ENCODE results near the gene SH3BP5L. TPM values are rescaled to one million over a fixed set of nuclear protein-coding genes. Genes with fewer than 3 reads are reported as not detected.
A peak's percentile ranks its signal among the peaks of the same experiment; 100 is the strongest.

Gene SH3BP5L
- total and polyA plus RNA-seq, 2 donors, result 12.7 to 21.8 TPM

DNA sequence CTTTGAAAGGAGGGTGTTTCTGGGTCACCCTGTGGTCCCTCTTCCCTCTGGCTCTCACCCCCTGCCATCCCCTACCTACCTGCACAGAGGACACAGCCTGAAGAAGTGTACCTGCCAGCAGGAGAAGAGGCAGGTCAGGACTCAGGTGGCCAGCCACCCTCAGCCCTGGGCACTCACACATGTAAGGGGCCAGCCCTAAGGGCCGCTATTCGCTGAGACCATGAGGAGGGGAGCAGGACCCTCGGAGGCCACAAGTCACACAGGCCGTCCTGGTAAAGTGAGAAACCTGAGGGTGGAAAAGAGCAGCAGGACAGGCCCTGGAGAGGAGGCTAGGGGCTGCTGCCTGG lies 32.0 kb upstream of the SH3BP5L start:
- no peaks in the 10 kb centered on the region for H3K36me3 ChIP-seq (ENCODE audit: insufficient read depth)
- peak overlapping the region; percentile 49 for H3K4me3 ChIP-seq (ENCODE audit: low read depth, low read length)
- 13% methylated on average over 4 of the region's 4 CpGs for WGBS
- H3K27ac ChIP-seq (ENCODE audit: low read depth), result no peak overlapping the region
- peaks cover 2% of the 10 kb centered on the region for H3K4me1 ChIP-seq (ENCODE audit: insufficient read depth)
- no peak for DNase-seq (ENCODE audit: extremely low spot score)

DNA sequence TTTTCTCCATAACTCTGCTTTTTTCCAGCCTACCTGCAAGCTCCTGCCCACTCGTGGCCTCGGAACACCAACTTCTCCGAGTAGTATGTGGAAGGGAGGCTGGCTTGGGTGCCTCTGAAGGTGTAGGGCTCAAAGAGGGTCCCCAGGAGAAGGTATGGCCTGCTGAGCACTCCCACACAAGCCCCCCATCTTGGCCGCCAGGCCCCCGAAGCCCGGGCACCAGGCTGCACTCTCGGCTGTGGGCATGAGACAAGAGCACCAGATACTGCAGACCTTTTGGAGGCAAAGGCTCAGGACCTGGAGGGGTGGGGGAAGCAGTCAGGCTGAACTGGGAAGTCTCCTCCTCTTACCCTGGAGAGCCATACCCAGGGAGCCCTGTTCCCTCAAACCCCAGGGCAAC lies 31.5 kb upstream of the SH3BP5L start:
- Histone ChIP-seq H3K36me3 (ENCODE audit: insufficient read depth) (no peaks in the 10 kb centered on the region), H3K4me3 (ENCODE audit: low read depth, low read length) (no peak overlapping the region), H3K4me1 (ENCODE audit: insufficient read depth) (no peaks in the 10 kb centered on the region), H3K27ac (ENCODE audit: low read depth) (no peak overlapping the region)
- DNase-seq (ENCODE audit: extremely low spot score), result no peak
- 89% methylated on average over 7 of the region's 7 CpGs for WGBS

DNA sequence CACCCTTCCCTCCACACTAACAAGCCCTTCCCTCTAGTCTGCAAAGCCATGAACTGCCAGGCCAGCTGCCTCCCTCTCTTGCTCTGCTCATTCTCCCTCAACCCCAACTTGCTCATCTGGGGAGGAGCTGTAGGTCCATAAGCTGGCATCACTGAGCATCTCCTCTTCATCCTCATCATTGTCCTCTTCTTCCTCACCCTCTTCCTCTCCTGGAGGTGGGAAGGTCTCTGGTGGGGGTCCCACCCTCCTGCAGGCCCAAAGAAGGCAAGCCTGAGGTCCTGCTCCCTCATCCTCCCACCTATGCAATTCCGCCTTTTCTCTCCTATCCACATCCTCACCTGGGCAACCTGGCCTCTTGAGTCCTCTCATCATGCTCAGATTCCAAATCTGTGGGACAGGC lies 30.5 kb upstream of the SH3BP5L start:
- 98% methylated on average over 1 of the region's 1 CpG for WGBS
- Histone ChIP-seq H3K4me3 (ENCODE audit: low read depth, low read length) (no peak overlapping the region), H3K4me1 (ENCODE audit: insufficient read depth) (no peaks in the 10 kb centered on the region), H3K27ac (ENCODE audit: low read depth) (no peak overlapping the region), H3K36me3 (ENCODE audit: insufficient read depth) (no peaks in the 10 kb centered on the region)
- DNase-seq (ENCODE audit: extremely low spot score), result no peak

DNA sequence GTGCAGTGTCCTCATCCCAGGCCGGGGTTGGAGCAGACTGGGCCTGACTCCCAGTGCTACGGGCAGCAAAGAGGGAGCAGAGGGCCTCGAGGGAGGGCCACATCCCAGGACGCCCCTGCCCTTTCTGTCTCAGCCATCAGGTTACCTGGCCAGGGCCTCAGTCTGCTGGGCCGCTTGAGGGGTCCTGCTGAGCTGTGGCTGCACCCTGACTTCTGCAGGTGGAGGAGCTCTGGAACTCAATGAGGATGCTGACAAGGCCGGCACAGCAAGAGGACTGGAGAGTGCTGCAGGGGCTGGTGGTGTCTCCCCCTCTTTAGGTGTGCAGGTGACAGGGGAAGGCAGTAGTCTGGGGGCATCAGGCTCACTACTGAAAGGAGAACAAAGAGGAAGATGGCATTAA lies 29.9 kb upstream of the SH3BP5L start:
- Histone ChIP-seq H3K4me1 (ENCODE audit: insufficient read depth) (no peaks in the 10 kb centered on the region), H3K4me3 (ENCODE audit: low read depth, low read length) (no peak overlapping the region), H3K27ac (ENCODE audit: low read depth) (no peak overlapping the region), H3K36me3 (ENCODE audit: insufficient read depth) (no peaks in the 10 kb centered on the region)
- DNase-seq (ENCODE audit: extremely low spot score), result no peak
- WGBS, result 88% methylated on average over 6 of the region's 6 CpGs

DNA sequence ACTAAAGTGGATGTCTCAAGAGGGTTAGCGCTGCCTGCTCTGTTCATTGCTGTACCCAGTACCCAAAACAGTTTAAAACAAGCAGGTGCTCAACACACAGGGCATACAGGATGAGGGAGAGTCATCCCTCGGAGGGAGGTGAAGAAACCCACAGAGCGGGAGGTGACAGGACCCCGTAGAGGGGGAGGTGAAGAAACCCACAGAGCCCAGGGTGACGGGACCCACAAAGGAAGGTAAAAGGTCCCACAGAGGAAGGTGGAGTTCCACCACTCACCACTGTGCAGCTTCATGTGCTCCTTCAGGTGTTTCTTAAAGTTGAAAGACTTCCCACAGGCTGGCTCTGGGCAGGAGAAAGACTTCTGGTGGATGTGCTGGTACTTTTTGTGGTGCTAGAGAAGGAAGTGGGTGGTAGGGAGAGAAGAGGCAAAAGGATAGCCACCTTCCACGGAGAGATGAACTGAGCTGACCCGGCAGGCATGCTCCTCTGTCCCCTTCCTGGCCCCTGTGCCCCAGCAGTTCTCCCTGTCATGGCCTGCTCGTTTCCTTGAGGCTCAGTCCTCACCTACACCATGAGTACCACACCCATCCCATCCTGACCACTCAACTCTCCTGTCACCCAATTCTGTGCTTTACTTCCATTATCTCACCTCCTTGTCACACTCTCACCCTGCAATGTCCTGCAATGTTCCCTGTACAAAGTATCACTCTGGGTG lies 28.1 kb upstream of the SH3BP5L start:
- Histone ChIP-seq H3K4me3 (ENCODE audit: low read depth, low read length) (no peak overlapping the region), H3K4me1 (ENCODE audit: insufficient read depth) (no peaks in the 10 kb centered on the region), H3K36me3 (ENCODE audit: insufficient read depth) (peaks cover 2% of the 10 kb centered on the region), H3K27ac (ENCODE audit: low read depth) (no peak overlapping the region)
- no peak for DNase-seq (ENCODE audit: extremely low spot score)
- 85% methylated on average over 8 of the region's 8 CpGs for WGBS

DNA sequence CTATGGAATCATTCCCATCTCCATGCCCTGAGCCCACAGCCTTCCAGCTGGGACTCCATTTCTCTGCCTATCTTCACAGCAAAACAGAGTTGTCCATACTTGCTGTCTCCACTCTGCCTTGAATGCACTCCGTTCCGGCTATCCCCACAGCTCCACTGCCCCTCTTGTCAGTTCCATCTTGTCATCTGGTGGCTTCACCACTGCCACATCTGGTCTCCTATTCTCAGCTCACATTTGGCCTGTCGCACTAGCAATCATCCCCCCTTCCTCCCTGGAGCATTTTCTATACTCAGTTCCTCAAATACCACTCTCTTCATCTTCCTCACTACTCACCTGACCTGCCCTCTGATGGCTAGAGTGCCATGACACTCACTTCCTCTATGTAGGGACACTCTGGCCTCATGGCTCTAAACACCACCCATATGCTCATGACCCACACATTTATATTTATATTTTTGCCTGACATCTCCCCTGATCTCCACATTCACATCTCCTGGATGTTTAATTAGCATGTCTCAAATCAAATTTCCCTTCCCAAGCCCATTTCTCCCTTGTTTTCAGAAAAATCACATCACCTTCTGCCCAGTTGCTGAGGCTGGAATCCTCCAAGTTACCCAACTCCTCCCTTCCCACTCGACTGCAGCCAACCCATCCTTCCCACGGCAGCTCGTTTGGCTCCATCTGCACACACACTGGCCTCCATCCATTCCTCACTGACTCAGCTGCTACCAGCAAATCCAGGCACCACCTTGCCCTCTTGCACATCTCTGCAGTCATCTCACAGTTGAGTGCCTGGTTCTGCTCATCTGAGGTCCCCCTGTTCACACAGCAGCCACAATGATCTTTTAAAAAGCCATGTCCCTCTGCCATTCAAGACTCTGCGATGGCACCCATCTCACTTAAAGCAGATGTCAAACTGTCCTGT lies 27.0 kb upstream of the SH3BP5L start:
- no peak for DNase-seq (ENCODE audit: extremely low spot score)
- no peak overlapping the region for H3K4me3 ChIP-seq (ENCODE audit: low read depth, low read length)
- WGBS, result 71% methylated on average over 7 of the region's 7 CpGs
- H3K4me1 ChIP-seq (ENCODE audit: insufficient read depth), result no peaks in the 10 kb centered on the region
- peaks cover 5% of the 10 kb centered on the region for H3K36me3 ChIP-seq (ENCODE audit: insufficient read depth)
- no peak overlapping the region for H3K27ac ChIP-seq (ENCODE audit: low read depth)

DNA sequence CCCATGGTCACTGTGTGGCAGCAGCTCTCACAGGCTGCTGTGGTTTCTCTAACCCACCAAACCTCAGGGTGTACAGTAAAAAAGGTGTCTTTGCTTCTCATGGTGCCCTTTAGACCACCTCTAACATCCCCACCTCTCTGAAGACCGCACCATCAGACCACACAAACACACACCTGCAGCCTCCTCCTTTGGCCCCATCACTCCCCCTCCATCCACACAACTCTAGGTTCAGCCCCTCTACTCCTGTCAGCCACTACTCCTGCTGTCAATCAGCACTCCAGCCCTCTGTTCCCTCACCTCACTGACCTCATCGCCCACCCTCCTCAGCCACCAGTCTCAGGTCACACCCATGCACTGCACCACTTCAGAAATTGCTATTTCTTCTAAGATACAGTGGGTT lies 25.7 kb upstream of the SH3BP5L start:
- 98% methylated on average over 2 of the region's 2 CpGs for WGBS
- Histone ChIP-seq H3K36me3 (ENCODE audit: insufficient read depth) (peaks cover 5% of the 10 kb centered on the region), H3K27ac (ENCODE audit: low read depth) (no peak overlapping the region), H3K4me3 (ENCODE audit: low read depth, low read length) (no peak overlapping the region), H3K4me1 (ENCODE audit: insufficient read depth) (no peaks in the 10 kb centered on the region)
- DNase-seq (ENCODE audit: extremely low spot score), result no peak

DNA sequence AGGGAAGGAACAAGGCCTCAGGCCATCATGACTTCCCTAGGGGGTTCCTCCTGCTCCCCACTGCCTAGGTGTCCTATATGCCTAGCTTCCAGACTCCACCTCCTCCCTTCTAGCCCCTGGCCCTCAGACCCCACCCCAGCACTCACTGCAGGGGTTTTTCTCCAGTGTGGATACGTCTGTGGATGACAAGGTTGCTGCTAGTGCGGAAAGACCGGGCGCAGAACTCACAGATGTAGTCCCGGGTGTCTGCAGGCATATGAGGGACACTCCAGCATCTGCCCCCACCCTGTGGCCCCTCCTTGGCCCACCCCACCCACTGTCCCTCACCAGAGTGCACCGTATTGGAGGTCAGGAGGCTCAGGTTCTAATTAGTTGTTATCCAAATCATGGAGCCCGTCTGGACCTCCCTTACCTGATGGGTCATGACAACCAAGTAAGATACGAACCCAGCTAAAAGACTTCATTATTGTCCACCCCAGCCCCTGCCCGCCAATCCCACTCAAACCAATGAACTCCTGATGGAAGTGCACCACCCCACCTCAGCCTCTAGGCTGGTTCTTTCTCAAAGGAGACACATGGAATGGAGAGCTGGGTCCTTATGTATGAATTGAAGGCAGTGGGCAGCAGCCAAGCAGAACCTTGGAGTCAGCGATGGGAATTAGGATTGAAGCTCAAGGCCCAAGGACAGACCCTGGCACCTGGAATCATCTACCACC lies 25.0 kb upstream of the SH3BP5L start:
- H3K4me3 ChIP-seq (ENCODE audit: low read depth, low read length), result no peak overlapping the region
- H3K27ac ChIP-seq (ENCODE audit: low read depth), result no peak overlapping the region
- DNase-seq (ENCODE audit: extremely low spot score), result no peak
- WGBS, result 79% methylated on average over 10 of the region's 10 CpGs
- no peaks in the 10 kb centered on the region for H3K4me1 ChIP-seq (ENCODE audit: insufficient read depth)
- H3K36me3 ChIP-seq (ENCODE audit: insufficient read depth), result peaks cover 5% of the 10 kb centered on the region

DNA sequence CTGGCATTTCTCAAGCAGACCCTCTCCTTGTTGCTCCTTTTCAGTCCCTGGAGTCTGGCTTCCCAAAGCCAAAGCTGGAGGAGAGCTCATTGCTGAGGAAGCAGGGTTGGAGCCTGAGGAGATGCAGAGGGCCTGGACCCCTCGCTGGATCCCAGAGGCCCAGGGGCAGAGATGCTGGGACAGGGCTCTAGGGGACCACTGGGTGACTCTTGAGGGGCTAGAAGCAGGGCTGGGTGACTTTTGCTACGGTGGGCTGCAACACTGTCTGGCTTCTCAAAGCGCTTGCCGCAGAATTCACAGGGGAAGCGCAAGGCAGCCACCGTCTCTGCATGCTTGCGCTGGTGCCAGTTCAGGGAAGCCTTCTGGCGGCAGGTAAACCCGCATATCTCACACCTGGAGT lies 24.4 kb upstream of the SH3BP5L start:
- Histone ChIP-seq H3K27ac (ENCODE audit: low read depth) (no peak overlapping the region), H3K4me1 (ENCODE audit: insufficient read depth) (no peaks in the 10 kb centered on the region), H3K4me3 (ENCODE audit: low read depth, low read length) (no peak overlapping the region), H3K36me3 (ENCODE audit: insufficient read depth) (peaks cover 5% of the 10 kb centered on the region)
- WGBS, result 87% methylated on average over 9 of the region's 9 CpGs
- no peak for DNase-seq (ENCODE audit: extremely low spot score)

DNA sequence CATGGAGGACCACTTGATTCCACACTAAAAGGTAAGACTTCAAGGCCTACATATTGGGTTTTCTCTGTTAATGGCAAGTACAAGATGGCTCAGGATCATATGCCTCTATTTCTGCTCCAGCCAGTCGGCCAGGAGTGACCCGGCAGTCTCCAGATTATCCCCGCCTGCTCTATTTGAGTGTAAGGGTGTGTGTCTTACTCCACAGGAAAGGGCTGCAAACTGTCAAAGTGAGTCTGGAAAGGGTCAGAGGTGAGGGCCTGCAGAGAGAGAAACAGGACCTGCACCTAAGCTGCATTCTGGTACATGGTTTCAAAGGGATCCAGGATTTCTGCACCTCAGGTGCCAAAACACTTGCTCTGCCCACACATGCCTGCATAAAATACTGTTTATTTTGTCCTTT lies 23.9 kb upstream of the SH3BP5L start:
- no peaks in the 10 kb centered on the region for H3K4me1 ChIP-seq (ENCODE audit: insufficient read depth)
- no peak overlapping the region for H3K4me3 ChIP-seq (ENCODE audit: low read depth, low read length)
- no peak for DNase-seq (ENCODE audit: extremely low spot score)
- H3K27ac ChIP-seq (ENCODE audit: low read depth), result no peak overlapping the region
- H3K36me3 ChIP-seq (ENCODE audit: insufficient read depth), result peaks cover 8% of the 10 kb centered on the region
- WGBS, result 79% methylated on average over 3 of the region's 3 CpGs

DNA sequence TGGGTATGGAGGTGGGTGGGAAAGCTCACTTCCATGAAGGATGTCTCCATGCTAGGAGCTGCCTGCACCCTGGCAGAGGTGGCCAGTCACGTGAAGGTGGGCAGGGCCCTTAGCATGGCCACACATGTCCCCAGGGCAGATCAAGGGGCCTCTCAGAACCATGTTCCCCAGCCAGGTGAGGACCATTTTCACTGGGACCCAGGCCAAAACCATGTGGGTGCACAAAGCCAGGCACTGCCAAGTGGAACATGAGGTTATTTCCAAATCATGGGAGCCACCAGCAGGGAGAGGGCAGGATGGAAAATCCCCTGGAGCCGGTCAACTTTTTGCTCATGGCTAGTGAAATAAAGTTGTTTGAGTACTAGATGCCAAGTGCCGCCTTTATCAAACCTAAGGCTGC lies 23.4 kb upstream of the SH3BP5L start:
- Histone ChIP-seq H3K4me1 (ENCODE audit: insufficient read depth) (no peaks in the 10 kb centered on the region), H3K36me3 (ENCODE audit: insufficient read depth) (peaks cover 9% of the 10 kb centered on the region), H3K27ac (ENCODE audit: low read depth) (no peak overlapping the region), H3K4me3 (ENCODE audit: low read depth, low read length) (no peak overlapping the region)
- 88% methylated on average over 3 of the region's 3 CpGs for WGBS
- no peak for DNase-seq (ENCODE audit: extremely low spot score)

DNA sequence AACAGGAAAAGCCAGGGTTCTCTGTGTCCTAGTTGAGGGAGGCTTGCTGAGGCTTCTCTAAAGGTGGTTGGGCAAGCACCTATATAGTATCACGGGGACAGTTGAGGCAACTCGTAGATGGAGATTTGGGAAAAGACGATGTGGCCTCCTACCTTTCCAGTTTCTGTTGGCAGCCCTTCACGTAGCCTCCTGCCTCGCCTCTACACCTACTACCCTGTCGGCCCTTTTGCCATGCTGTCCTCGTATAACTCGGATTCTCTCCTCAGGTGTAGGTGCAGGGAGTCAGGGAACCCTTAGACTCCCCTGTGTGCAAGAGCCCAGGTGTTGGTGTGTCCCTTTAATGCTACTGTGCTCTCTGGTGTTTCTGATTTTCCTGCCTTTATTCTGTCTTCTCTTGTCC lies 22.9 kb upstream of the SH3BP5L start:
- Histone ChIP-seq H3K36me3 (ENCODE audit: insufficient read depth) (peaks cover 9% of the 10 kb centered on the region), H3K4me3 (ENCODE audit: low read depth, low read length) (no peak overlapping the region), H3K27ac (ENCODE audit: low read depth) (no peak overlapping the region), H3K4me1 (ENCODE audit: insufficient read depth) (no peaks in the 10 kb centered on the region)
- no peak for DNase-seq (ENCODE audit: extremely low spot score)
- 95% methylated on average over 8 of the region's 8 CpGs for WGBS

DNA sequence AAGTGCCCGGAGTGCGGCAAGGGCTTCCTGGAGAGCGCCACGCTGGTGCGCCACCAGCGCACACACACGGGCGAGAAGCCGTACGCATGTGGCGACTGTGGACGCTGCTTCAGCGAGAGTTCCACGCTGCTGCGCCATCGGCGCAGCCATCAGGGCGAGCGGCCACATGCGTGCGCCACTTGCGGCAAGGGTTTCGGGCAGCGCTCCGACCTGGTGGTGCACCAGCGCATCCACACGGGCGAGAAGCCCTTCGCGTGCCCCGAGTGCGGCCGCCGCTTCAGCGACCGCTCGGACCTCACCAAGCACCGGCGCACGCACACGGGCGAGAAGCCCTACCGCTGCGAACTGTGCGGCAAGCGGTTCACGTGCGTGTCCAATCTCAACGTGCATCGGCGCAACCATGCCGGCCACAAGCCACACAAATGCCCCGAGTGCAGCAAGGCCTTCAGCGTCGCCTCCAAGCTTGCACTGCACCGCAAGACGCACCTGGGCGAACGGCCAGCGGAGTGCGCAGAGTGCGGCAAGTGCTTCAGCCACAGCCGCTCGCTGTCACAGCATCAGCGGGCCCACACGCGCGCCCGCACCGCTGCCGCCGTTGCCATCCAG lies 22.3 kb upstream of the SH3BP5L start:
- WGBS, result 95% methylated on average over 72 of the region's 72 CpGs
- Histone ChIP-seq H3K4me1 (ENCODE audit: insufficient read depth) (no peaks in the 10 kb centered on the region), H3K4me3 (ENCODE audit: low read depth, low read length) (no peak overlapping the region), H3K27ac (ENCODE audit: low read depth) (no peak overlapping the region), H3K36me3 (ENCODE audit: insufficient read depth) (peaks cover 9% of the 10 kb centered on the region)
- no peak for DNase-seq (ENCODE audit: extremely low spot score)

All from urinary bladder (tissue), 4 donors.